HepG2 (cell line): ENCODE measurements around the gene HHEX. TPM values are rescaled to one million over a fixed set of nuclear protein-coding genes. Genes with fewer than 3 reads are reported as not detected.

Experiments
- ATAC-seq: fragments of 200-7000 bp; cut with Tn5 transposase; 3 replicates; pipeline ENCODE4 v1.9.1; 2020; ENCODE audit warnings: mild to moderate bottlenecking, moderate library complexity
- BruUV-seq: library from RNA; stranded (reverse); fragments of 400-500 nt; replicated peaks from 2 replicates; lab custom pipeline; 2021; lab: Mats Ljungman, UMichigan
- CTCF ChIA-PET: fragments of 300-600 bp; formaldehyde crosslinking; extraction: SDS; loops from one replicate; lab custom pipeline; 2021; ENCODE audit warnings: low total read pairs, inconsistent platforms, low intra/inter-chr PET ratio; lab: Yijun Ruan, JAX
- POLR2A ChIA-PET: fragments of 350-600 bp; sonication (Branson Sonifier 250); formaldehyde crosslinking; loops from one replicate; lab custom pipeline; 2020; ENCODE audit warnings: antibody characterized with exemption, inconsistent platforms; lab: Yijun Ruan, JAX
- DNase-seq: peaks from one replicate; pipeline ENCODE4 v3.0.0-alpha.2; 2015; ENCODE audit warnings: low spot score
- FAIRE-seq: peaks from 3 replicates; lab custom pipeline; 2011; peaks lifted over from hg19 to GRCh38; lab: Jason Lieb, UNC
- H2AFZ ChIP-seq: one replicate; pipeline ENCODE4 v1.6.1; 2011; ENCODE audit warnings: low read length, inconsistent platforms
- H3K27ac ChIP-seq: fragments of 300-600 bp; 3 replicates; pipeline ENCODE4 v1.8.0; 2011; ENCODE audit warnings: mixed run types, mild to moderate bottlenecking, mixed read lengths, low read length, inconsistent platforms; ENCODE audit not compliant: insufficient read depth; ENCODE audit errors: extremely low read length
- H3K27me3 ChIP-seq, 2 experiments: fragments of 200-600 bp in 1 of 2; 2 replicates in 1 of 2; 3 replicates in 1 of 2; pipeline versions ENCODE4 v1.6.0 to v1.8.0; 2011; ENCODE audit warnings: low read length in 2 of 2, mild to moderate bottlenecking in 2 of 2, moderate library complexity in 2 of 2, inconsistent platforms in 1 of 2; ENCODE audit not compliant: insufficient read depth in 2 of 2, control insufficient read depth in 1 of 2
- H3K36me3 ChIP-seq, 2 experiments: fragments of 200-600 bp in 1 of 2; replicated peaks in 1 of 2; 2 replicates in 1 of 2; 3 replicates in 1 of 2; pipeline versions ENCODE4 v1.5.1 to v1.8.0; 2011; ENCODE audit warnings: low read length in 2 of 2, inconsistent platforms in 1 of 2; ENCODE audit not compliant: insufficient read depth in 2 of 2, control insufficient read depth in 1 of 2
- H3K4me1 ChIP-seq: 2 replicates; pipeline ENCODE4 v1.5.1; 2012; ENCODE audit warnings: low read length, inconsistent platforms; ENCODE audit not compliant: insufficient read depth
- H3K4me2 ChIP-seq: 2 replicates; pipeline ENCODE4 v1.6.0; 2011; ENCODE audit warnings: low read depth, low read length, inconsistent platforms
- H3K4me3 ChIP-seq, 3 experiments: fragments of 200-600 bp in 1 of 3; sonication (generic), shearing (Covaris generic) in 1 of 3; replicated peaks in 1 of 3; 2 replicates each; pipeline ENCODE4 v1.5.1; 2011 to 2016; ENCODE audit warnings: low read length in 3 of 3, inconsistent platforms in 2 of 3, low read depth in 2 of 3, mild to moderate bottlenecking in 2 of 3, control low read depth in 1 of 3, mixed read lengths in 1 of 3; ENCODE audit not compliant: insufficient read depth in 1 of 3
- H3K79me2 ChIP-seq: one replicate; pipeline ENCODE4 v1.6.1; 2011; ENCODE audit warnings: low read length, inconsistent platforms; ENCODE audit not compliant: insufficient read depth
- H3K9ac ChIP-seq: 2 replicates; pipeline ENCODE4 v1.6.0; 2011; ENCODE audit warnings: mild to moderate bottlenecking, low read depth, low read length, inconsistent platforms; ENCODE audit not compliant: insufficient read depth
- H3K9me3 ChIP-seq: 2 replicates; pipeline ENCODE4 v1.5.1; 2012; ENCODE audit warnings: mild to moderate bottlenecking, low read length
- H4K20me1 ChIP-seq: 2 replicates; pipeline ENCODE4 v1.6.0; 2011; ENCODE audit warnings: inconsistent platforms, mild to moderate bottlenecking, low read length, moderate library complexity; ENCODE audit not compliant: insufficient read depth
- ARID3A ChIP-seq: IDR thresholded peaks from 2 replicates; pipeline ENCODE4 v1.6.1; 2012; ENCODE audit warnings: low read depth, low read length, improper control_type of control experiment
- EHMT2 ChIP-seq: fragments of 200-600 bp; sonication (generic); IDR thresholded peaks from 2 replicates; pipeline ENCODE4 v1.7.0; 2017; ENCODE audit warnings: antibody characterized with exemption, low read depth, low read length, borderline replicate concordance
- FOXA1 ChIP-seq, 2 experiments: fragments of 450-650 bp in 1 of 2; sonication (generic) in 1 of 2; formaldehyde crosslinking in 1 of 2; IDR thresholded peaks; 2 replicates each; pipeline versions ENCODE4 v1.4.0 to v1.6.1; 2016 to 2020; ENCODE audit warnings: missing genetic modification reagents in 1 of 2
- FOXA3 ChIP-seq: IDR thresholded peaks from 2 replicates; pipeline ENCODE4 v1.6.1; 2016; ENCODE audit warnings: missing genetic modification reagents, missing compliant biosample characterization
- FOXO1 ChIP-seq: sonication (generic); formaldehyde crosslinking; IDR thresholded peaks from 2 replicates; pipeline ENCODE4 v1.4.0; 2020; ENCODE audit warnings: missing genetic modification reagents
- FOXP1 ChIP-seq, 2 experiments: fragments of 450-650 bp in 1 of 2; IDR thresholded peaks; 2 replicates each; pipeline ENCODE4 v1.6.1; 2017 to 2018; ENCODE audit warnings: antibody characterized with exemption in 1 of 2
- KMT2B ChIP-seq: IDR thresholded peaks from 2 replicates; pipeline ENCODE4 v1.6.1; 2016; ENCODE audit warnings: missing genetic modification reagents, missing compliant biosample characterization
- NAIF1 ChIP-seq: sonication (generic); formaldehyde crosslinking; IDR thresholded peaks from 2 replicates; pipeline ENCODE4 v1.5.0; 2020; ENCODE audit warnings: mild to moderate bottlenecking, missing genetic modification reagents, borderline replicate concordance
- NR2F2 ChIP-seq: IDR thresholded peaks from 2 replicates; pipeline ENCODE4 v1.6.1; 2012; ENCODE audit warnings: low read depth, inconsistent platforms, borderline replicate concordance
- RXRB ChIP-seq: IDR thresholded peaks from 2 replicates; pipeline ENCODE4 v1.6.1; 2016; ENCODE audit warnings: borderline replicate concordance, missing genetic modification reagents, missing compliant biosample characterization
- SOX5 ChIP-seq: IDR thresholded peaks from 2 replicates; pipeline ENCODE4 v1.6.1; 2016; ENCODE audit warnings: borderline replicate concordance
- SOX6 ChIP-seq, 2 experiments: fragments of 450-650 bp in 1 of 2; sonication (generic) in 1 of 2; formaldehyde crosslinking in 1 of 2; IDR thresholded peaks; 2 replicates each; pipeline versions ENCODE4 v1.4.0 to v1.6.1; 2017 to 2020; ENCODE audit warnings: antibody characterized with exemption in 1 of 2, mild to moderate bottlenecking in 1 of 2, missing genetic modification reagents in 1 of 2
- TEAD3 ChIP-seq: optimal IDR thresholded peaks from 2 replicates; pipeline ENCODE3; 2016; ENCODE audit warnings: borderline replicate concordance
- TFAP4 ChIP-seq: sonication (generic); IDR thresholded peaks from 2 replicates; pipeline ENCODE4 v1.6.1; 2016; ENCODE audit warnings: low read depth, borderline replicate concordance
- ZBTB21 ChIP-seq: sonication (generic); formaldehyde crosslinking; IDR thresholded peaks from 2 replicates; pipeline ENCODE4 v1.4.0; 2020; ENCODE audit warnings: missing genetic modification reagents
- ZNF260 ChIP-seq: sonication (generic); formaldehyde crosslinking; IDR thresholded peaks from 2 replicates; pipeline ENCODE4 v1.4.0; 2020; ENCODE audit warnings: missing genetic modification reagents, low read depth, mild to moderate bottlenecking, borderline replicate concordance
- ZNF33B ChIP-seq: sonication (generic); formaldehyde crosslinking; IDR thresholded peaks from 2 replicates; pipeline ENCODE4 v1.5.1; 2020; ENCODE audit warnings: mild to moderate bottlenecking, missing genetic modification reagents
- ZNF878 ChIP-seq: sonication (generic); formaldehyde crosslinking; IDR thresholded peaks from 2 replicates; pipeline ENCODE4 v1.8.1; 2023; ENCODE audit warnings: mild to moderate bottlenecking, missing genetic modification reagents, moderate library complexity
- WGBS: methylation state at CpG from one replicate; pipeline ENCODE4 v1.1.6; 2017; ENCODE audit warnings: low lambda C conversion rate; 5-methylcytosine and 5-hydroxymethylcytosine counted together
- in situ Hi-C: cut with HindIII; loops from 2 replicates; pipeline ENCODE4 v1.10.0; 2017; ENCODE audit warnings: low pct_unique_long_range_greater_than_20kb; ENCODE audit not compliant: extremely low pct_ligation_motif_present
- intact Hi-C: fragments of 100-400 bp; cut with micrococcal nuclease; formaldehyde crosslinking; loops from one replicate; pipeline ENCODE4 v1.10.0; 2022; ENCODE audit not compliant: unreplicated experiment
- polyA plus RNA-seq, 8 experiments: library from polyadenylated mRNA; depleted of rRNA in 3 of 8; stranded (reverse) in 7 of 8; unstranded in 1 of 8; fragments of >200 nt; fragmentation: Illumina TruSeq in 4 of 8; extraction: Trizol in 4 of 8; gene quantifications; 2 replicates each; pipeline versions ENCODE4 v1.2.1 to v1.2.3, GENCODE V29; 2011 to 2016; ENCODE audit warnings: low read depth in 4 of 8, missing spikeins in 1 of 8, mixed read lengths in 1 of 8; ENCODE audit not compliant: insufficient read depth in 1 of 8
- total RNA-seq, 5 experiments: library from RNA; depleted of rRNA; stranded (reverse); fragments of >200 nt; fragmentation: Illumina TruSeq; extraction: Trizol; gene quantifications; 2 replicates each; pipeline ENCODE4 v1.2.3, GENCODE V29; 2016; ENCODE audit warnings: low read depth in 1 of 5

Gene HHEX
- total and polyA plus RNA-seq, 2 of the 13 experiments (the other 11 are each of a cell fraction or from before 2014, with no cell fraction given), result 44.5 to 48.7 TPM

- in situ Hi-C loops (no loop called here), intact Hi-C loops (no loop called here)
- H2AFZ ChIP-seq, result no peak overlapping the region
- H3K9me3 ChIP-seq, result no peaks in the 10 kb centered on the region
- TF ChIP-seq KMT2B, result no peak
- TF ChIP-seq ZBTB21 (CRISPR knock-in tag), result no peak
- TF ChIP-seq ZNF260, result no peak
- TF ChIP-seq NAIF1, result no peak
- TF ChIP-seq ZNF878 (CRISPR knock-in tag), result no peak
- ChIA-PET CTCF (no interaction called here), POLR2A (interaction anchor here (0.7 kb wide), 1 partner anchor 35 kb away, joined by 3 read pairs; no protein-coding TSS in a partner anchor)
- H3K27me3 ChIP-seq, result peaks cover 0 to 16% of the 10 kb centered on the region in 2 experiments; a peak in 2 of 5 replicates
- no peak overlapping the region for H3K27ac ChIP-seq
- FAIRE-seq, result no peak
- peaks cover 18% of the 10 kb centered on the region for H3K4me1 ChIP-seq
- H4K20me1 ChIP-seq, result no peaks in the 10 kb centered on the region
- no TSS peak for BruUV-seq
- ATAC-seq, result no peak
- 34% methylated on average over 6 of the region's 6 CpGs for WGBS
- no peak overlapping the region for H3K4me3 ChIP-seq
- no peak overlapping the region for H3K9ac ChIP-seq
- H3K36me3 ChIP-seq, result no peaks in the 10 kb centered on the region
- DNase-seq, result no peak
- no peaks in the 10 kb centered on the region for H3K79me2 ChIP-seq
- no peak overlapping the region for H3K4me2 ChIP-seq
These were observed 37.4 kb downstream of the HHEX start for GRCh38 chr10:92727141-92727540.

- CTCF ChIA-PET, result no interaction called here
- TF ChIP-seq SOX5 (CRISPR knock-in tag) (peak; percentile 55; the same call in 1 of the 2 replicates), EHMT2 (no peak), ZNF33B (no peak), FOXA3 (peak; percentile 50; the same call in 1 of the 2 replicates), NR2F2 (no peak), FOXO1 (0 out of 2 replicates have a peak, but pooled peaks have one; percentile 15), FOXP1 (IDR thresholded peaks at IDR 0.05) (no peak), FOXP1 (CRISPR knock-in tag; IDR thresholded peaks at IDR 0.05) (peak; percentile 33; the same call in 1 of the 2 replicates), ARID3A (peak; percentile 35; the same call in 1 of the 2 replicates), TFAP4 (peak; percentile 44; the same call in 1 of the 2 replicates), FOXA1 (IDR thresholded peaks at IDR 0.05) (no peak), FOXA1 (CRISPR knock-in tag; IDR thresholded peaks at IDR 0.05) (peak; percentile 15; the same call in 1 of the 2 replicates), RXRB (CRISPR knock-in tag) (peak; percentile 27; the same call in 1 of the 2 replicates), TEAD3 (peak; percentile 14), SOX6 (IDR thresholded peaks at IDR 0.05) (no peak), SOX6 (CRISPR knock-in tag; IDR thresholded peaks at IDR 0.05) (0 out of 2 replicates have a peak, but pooled peaks have one; percentile 27)
These were observed 37.8 kb downstream of the HHEX start for GRCh38 chr10:92727550-92727949.

More at GRCh38 chr10:92727550-92727949, 37.8 kb downstream of the HHEX start:
- no peak overlapping the region for H3K9ac ChIP-seq
- no peak overlapping the region for H3K4me3 ChIP-seq
- peaks cover 0 to 16% of the 10 kb centered on the region in 2 experiments; a peak in 2 of 5 replicates for H3K27me3 ChIP-seq
- H3K4me2 ChIP-seq, result 0 out of 2 replicates have a peak overlapping the region, but pooled peaks have one; percentile 5
- no TSS peak for BruUV-seq
- peak; percentile 88 for ATAC-seq
- FAIRE-seq, result no peak
- in situ Hi-C loops (no loop called here), intact Hi-C loops (no loop called here)
- no peaks in the 10 kb centered on the region for H3K79me2 ChIP-seq
- no peak overlapping the region for H2AFZ ChIP-seq
- H3K27ac ChIP-seq, result no peak overlapping the region
- peak; percentile 28 for DNase-seq
- POLR2A ChIA-PET, result no interaction called here
- no peaks in the 10 kb centered on the region for H3K9me3 ChIP-seq
- H3K4me1 ChIP-seq, result peaks cover 18% of the 10 kb centered on the region
- no peaks in the 10 kb centered on the region for H3K36me3 ChIP-seq
- WGBS, result 3% methylated on average over 3 of the region's 3 CpGs
- no peaks in the 10 kb centered on the region for H4K20me1 ChIP-seq
